DOHH2 (cell line): ENCODE measurements around the gene ZNF879.

ENCODE experiments used
- CTCF ChIP-seq: fragments of 200-600 bp; sonication (generic); IDR thresholded peaks from one replicate; pipeline ENCODE4 v1.5.1; 2014; ENCODE audit warnings: antibody characterized with exemption, mild to moderate bottlenecking, low read depth, low read length; ENCODE audit not compliant: poor library complexity, severe bottlenecking
- EZH2phosphoT487 ChIP-seq: fragments of 200-600 bp; sonication (generic); IDR thresholded peaks from 2 replicates; pipeline ENCODE4 v1.6.1; 2017; ENCODE audit warnings: borderline replicate concordance, mild to moderate bottlenecking, antibody characterized with exemption, low read length, moderate library complexity, mixed read lengths

- TF ChIP-seq CTCF (no peak), EZH2phosphoT487 (no peak)
Measured at GRCh38 chr5:179006564-179006963, 17.0 kb upstream of the ZNF879 start.
